Measurements from ENCODE around the gene RAB11FIP4. TPM values are rescaled to one million over a fixed set of nuclear protein-coding genes. Genes with fewer than 3 reads are reported as not detected.
A peak's percentile ranks its signal among the peaks of the same experiment; 100 is the strongest.

The RAB11FIP4 gene
- total RNA-seq, 2 experiments from 2014 or later, result 38.6 to 41.1 TPM

DNA sequence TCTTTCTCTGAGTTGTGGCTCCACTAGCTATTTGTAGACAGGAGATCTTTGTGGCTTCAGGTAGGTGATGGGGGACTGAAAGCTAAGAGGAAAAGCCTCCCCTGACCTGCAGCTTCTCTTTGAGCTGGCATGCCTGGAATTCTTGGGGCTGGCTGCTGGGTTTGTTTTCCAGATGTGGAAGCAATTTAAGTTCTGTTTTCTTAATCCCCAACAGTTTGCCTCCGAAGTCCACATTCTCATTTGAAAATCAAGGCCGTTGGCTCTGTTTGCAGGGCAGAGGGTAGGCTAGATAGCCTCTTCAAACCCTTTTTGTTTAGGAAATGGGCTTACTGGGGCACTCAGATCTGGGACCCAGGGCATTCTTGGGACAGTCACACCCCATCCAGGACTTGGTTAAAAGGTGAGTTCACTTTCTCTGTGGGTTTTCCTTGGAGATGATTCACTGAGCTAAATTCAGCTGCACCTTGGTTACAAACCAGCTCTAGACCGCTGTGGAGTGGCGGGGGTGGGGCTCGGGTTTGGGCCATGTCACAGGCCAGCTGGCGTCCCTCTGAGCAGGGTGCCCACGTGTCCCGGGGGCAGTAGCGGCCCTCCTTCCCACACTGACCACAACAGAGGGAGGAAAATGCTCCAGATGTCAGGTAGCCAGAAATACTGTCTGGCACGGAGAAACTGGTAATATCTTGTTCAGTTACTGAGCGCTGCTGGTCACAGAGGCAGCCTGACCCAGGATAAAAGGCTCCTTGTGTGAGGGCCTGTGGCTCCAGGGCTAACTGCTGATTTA, 108.5 kb downstream of the RAB11FIP4 start:
- no peak overlapping the region for H3K4me3 Mint-ChIP-seq
- DNase-seq, result no peak
- no peak overlapping the region for H3K27ac Mint-ChIP-seq
- H3K4me1 Mint-ChIP-seq, result peaks cover 34% of the 10 kb centered on the region
- no peaks in the 10 kb centered on the region for H3K27me3 Mint-ChIP-seq
- peaks cover 4% of the 10 kb centered on the region for H3K36me3 Mint-ChIP-seq (ENCODE audit: low read depth)
- H3K9me3 Mint-ChIP-seq, result no peaks in the 10 kb centered on the region
- POLR2A ChIA-PET, result interaction anchor here (3.6 kb wide), 1 partner anchor 10 kb away, joined by 42 read pairs; no protein-coding TSS in a partner anchor
- CTCF ChIA-PET, result interaction anchor here (3.1 kb wide), 1 partner anchor 9 kb away, joined by 23 read pairs; no protein-coding TSS in a partner anchor

DNA sequence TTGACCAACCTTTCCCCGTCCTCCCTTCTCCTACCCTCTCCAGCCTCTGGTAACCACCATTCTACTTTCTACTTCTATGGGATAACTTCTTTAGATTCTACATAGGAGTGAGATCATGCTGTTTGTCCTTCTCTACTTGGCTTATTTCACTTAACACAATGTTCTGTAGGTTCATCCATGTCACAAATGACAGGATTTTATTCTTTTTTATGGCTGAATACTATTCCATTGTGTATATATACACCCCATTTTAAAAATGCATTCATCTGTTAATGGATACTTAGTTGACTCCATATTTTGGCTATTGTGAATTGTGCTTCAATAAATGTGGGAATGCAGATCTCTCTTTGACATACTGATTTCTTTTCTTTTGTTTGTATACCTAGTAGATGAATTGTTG, 115.0 kb downstream of the RAB11FIP4 start:
- H3K9me3 Mint-ChIP-seq, result no peaks in the 10 kb centered on the region
- H3K27me3 Mint-ChIP-seq, result no peaks in the 10 kb centered on the region
- no peak for DNase-seq
- CTCF ChIA-PET, result no interaction called here
- POLR2A ChIA-PET, result interaction anchor here (1.8 to 2.4 kb wide), 2 partner anchors 12 to 18 kb away, joined by 9 to 17 read pairs; no protein-coding TSS in a partner anchor
- peaks cover 4% of the 10 kb centered on the region for H3K36me3 Mint-ChIP-seq (ENCODE audit: low read depth)
- peaks cover 51% of the 10 kb centered on the region for H3K4me1 Mint-ChIP-seq
- H3K4me3 Mint-ChIP-seq, result no peak overlapping the region
- H3K27ac Mint-ChIP-seq, result peak overlapping the region; percentile 50

DNA sequence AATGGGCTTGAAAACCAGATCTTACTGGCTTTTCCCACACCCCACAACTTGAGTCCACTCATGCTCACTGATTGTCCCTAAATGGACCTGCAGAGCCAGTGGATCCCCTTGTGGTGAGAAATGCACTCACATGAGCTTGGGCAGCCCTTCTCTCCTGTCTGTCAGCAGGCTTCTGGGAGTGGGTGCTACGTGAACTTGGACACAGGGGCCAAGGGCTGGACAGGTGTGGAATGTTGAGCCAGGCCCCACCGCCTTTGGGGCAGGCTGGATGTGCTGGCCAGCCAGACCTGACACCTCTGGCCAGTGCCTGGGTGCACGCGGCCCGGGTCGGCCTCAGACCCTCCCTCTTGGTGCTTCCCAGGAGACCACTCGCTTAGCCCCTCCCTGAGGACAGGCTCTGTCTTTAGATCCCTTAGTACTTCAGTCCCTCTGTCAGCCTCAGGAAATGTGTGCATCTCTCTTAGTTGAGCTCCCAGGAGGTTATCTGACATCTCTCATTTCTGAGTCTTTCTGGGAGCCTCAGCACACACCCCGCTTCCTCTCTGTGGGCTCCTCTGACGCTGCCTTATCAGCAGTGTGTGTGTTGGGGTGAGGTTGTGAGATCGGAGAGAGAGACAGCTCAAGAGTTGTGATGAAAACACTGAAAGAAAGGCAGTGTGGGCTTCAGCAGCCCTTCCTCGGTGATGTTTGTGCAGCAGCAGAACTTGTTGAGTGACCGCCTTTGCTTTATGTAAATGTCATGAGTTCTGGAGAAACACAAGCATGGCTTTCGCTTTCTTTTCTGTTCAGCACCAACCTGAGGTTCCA, 117.0 kb downstream of the RAB11FIP4 start:
- Mint-ChIP-seq H3K4me1 (peaks cover 51% of the 10 kb centered on the region), H3K27me3 (no peaks in the 10 kb centered on the region), H3K4me3 (peak overlapping the region; percentile 77), H3K36me3 (ENCODE audit: low read depth) (peaks cover 4% of the 10 kb centered on the region), H3K27ac (peak overlapping the region; percentile 100), H3K9me3 (no peaks in the 10 kb centered on the region)
- ChIA-PET POLR2A (interaction anchor here (0.7 to 8.4 kb wide), 18 partner anchors 9 to 198 kb away, joined by 3 to 314 read pairs (median 6); partner anchors contain the start of gene EVI2B), CTCF (interaction anchor here (0.7 to 3.3 kb wide), 12 partner anchors 10 to 72 kb away, joined by 3 to 58 read pairs (median 6); no protein-coding TSS in a partner anchor)
- peak; percentile 87 for DNase-seq

DNA sequence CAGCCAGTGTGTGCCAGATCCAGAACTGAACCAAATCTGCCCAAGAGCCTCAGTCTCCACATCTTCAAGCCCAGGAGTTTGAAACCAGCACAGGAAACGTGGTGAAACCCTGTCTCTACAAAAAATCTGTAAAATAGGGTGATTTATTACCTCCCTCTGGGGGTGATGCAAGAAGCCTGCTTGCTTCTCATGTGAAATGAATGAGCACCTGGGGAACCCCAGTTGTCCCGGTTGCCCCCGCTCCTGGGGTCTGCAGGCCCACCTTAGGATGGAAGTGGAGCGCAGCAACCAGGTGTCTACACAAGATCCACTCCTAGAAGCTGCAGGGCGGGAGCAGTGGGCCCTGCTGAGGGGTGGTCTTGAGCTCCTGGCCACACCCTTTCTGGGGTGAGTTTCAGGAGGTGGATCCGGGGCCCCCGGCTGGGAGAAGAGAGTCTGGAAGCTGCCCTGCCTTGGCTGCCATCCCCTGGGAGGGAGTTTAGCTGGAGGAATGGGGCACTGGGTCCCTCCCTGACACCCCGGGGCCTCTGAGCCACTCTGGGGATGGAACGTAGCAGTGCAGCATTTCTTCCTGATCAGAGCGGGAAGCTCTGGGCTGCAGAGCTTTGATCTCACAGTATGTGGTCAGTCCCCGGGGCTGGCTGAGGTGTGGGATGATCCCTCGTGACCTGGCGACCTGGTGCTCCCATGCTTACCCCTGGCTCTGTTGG, 117.8 kb downstream of the RAB11FIP4 start:
- Mint-ChIP-seq H3K4me3 (peak overlapping the region; percentile 77), H3K27me3 (no peaks in the 10 kb centered on the region), H3K9me3 (no peaks in the 10 kb centered on the region), H3K4me1 (peaks cover 51% of the 10 kb centered on the region), H3K36me3 (ENCODE audit: low read depth) (peaks cover 4% of the 10 kb centered on the region), H3K27ac (peak overlapping the region; percentile 100)
- DNase-seq, result peak; percentile 41
- CTCF ChIA-PET, result interaction anchor here (0.9 to 3.3 kb wide), 15 partner anchors 10 to 120 kb away, joined by 3 to 58 read pairs (median 5); no protein-coding TSS in a partner anchor
- POLR2A ChIA-PET, result interaction anchor here (0.6 to 8.4 kb wide), 23 partner anchors 8 to 199 kb away, joined by 3 to 314 read pairs (median 6); partner anchors contain the start of gene EVI2B

DNA sequence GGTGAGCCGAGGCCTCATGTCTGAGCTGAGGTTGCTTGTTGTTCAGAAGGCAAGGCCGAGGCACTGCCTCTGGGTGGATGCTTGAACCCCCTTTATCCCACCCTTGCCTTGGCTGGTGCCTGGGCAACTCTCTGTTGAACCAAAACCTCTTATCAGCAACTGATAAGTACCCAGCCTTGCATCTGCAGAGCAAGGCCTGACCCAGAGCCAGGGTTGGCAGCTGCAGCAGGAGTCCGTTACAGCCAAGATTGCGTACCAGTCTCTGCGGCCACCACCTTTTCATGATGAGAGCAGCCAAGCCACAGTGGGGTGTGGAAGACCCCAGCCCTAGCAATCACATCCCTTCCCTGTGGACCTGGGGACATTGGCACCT, 118.3 kb downstream of the RAB11FIP4 start:
- Mint-ChIP-seq H3K4me1 (peaks cover 52% of the 10 kb centered on the region), H3K27ac (peak overlapping the region; percentile 100), H3K4me3 (peak overlapping the region; percentile 77), H3K27me3 (no peaks in the 10 kb centered on the region), H3K36me3 (ENCODE audit: low read depth) (peaks cover 4% of the 10 kb centered on the region), H3K9me3 (no peaks in the 10 kb centered on the region)
- DNase-seq, result no peak
- POLR2A ChIA-PET, result interaction anchor here (0.6 to 8.4 kb wide), 17 partner anchors 8 to 200 kb away, joined by 3 to 314 read pairs (median 7); partner anchors contain the start of gene EVI2B
- CTCF ChIA-PET, result interaction anchor here (0.6 to 3.3 kb wide), 11 partner anchors 9 to 120 kb away, joined by 3 to 58 read pairs (median 8); no protein-coding TSS in a partner anchor

DNA sequence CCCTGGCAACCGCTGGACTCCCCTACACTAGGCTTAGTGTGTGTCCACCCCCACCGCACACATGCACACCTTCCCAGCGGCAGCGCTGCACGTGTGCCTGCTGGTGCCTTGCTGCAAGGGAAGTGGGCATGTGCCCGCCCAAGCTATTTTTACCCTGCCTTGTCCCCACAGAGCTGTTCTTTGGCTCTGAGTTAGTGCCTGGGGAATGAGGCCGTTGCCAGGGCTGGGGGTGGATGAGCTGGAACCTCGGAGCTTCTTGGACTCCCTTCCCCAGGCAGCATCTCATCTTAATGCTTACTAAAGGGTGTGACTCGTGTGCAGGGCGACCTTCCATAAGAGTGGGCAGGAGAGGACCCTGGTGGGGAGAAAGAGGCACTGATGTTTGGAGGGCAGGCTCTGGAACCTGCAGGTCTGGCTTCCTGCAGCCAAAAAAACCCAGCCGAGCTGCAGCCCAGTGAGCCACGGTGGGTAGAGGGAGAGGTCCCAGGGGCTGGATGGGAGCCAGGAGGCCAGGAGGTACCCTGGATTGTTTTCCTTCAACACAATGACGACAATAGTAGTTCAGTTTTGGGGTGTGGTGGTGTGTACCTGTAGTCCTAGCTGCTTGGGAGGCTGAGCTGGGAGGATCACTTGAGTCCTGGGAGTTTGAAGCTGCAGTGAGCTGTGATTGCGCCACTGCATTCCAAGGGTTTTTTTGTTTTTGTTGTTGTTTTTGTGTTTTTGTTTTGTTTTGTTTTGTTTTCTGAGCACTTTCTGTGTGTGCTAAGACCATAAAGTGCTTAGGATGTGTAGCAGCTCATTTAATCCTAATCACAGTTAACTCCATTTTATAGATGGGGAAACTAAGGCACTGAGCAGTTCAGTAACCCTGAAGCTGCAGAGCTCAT, 119.1 kb downstream of the RAB11FIP4 start:
- DNase-seq, result no peak
- peaks cover 49% of the 10 kb centered on the region for H3K4me1 Mint-ChIP-seq
- H3K4me3 Mint-ChIP-seq, result peak overlapping the region; percentile 77

DNA sequence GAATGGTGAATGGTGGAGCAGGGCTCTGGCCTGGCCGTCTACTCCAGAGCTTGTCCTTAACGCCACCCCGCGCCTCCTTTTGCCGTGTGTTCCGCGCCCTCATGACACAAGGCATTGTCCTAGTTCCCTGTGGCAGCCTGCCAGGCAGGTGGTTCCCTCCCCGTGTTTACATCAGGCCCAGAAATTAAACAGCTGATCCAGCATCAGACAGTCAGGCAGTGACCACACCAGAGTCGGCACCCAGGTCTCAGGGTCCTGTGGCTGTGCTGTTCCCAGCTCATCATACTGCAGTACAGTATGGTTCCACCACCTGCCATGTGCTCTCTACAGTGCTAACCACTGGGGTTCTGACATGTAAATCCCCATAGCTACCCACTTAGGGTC, 119.7 kb downstream of the RAB11FIP4 start:
- H3K4me1 Mint-ChIP-seq, result peaks cover 49% of the 10 kb centered on the region

More for the DNA sequence above, 119.1 kb downstream of the RAB11FIP4 start:
- POLR2A ChIA-PET, result interaction anchor here (1.0 to 8.4 kb wide), 8 partner anchors 11 to 198 kb away, joined by 3 to 314 read pairs (median 10); partner anchors contain the start of gene EVI2B
- peaks cover 4% of the 10 kb centered on the region for H3K36me3 Mint-ChIP-seq (ENCODE audit: low read depth)
- H3K9me3 Mint-ChIP-seq, result no peaks in the 10 kb centered on the region
- H3K27ac Mint-ChIP-seq, result peak overlapping the region; percentile 100
- no peaks in the 10 kb centered on the region for H3K27me3 Mint-ChIP-seq
- CTCF ChIA-PET, result interaction anchor here (0.6 to 3.3 kb wide), 9 partner anchors 8 to 121 kb away, joined by 3 to 58 read pairs (median 8); no protein-coding TSS in a partner anchor

DNA sequence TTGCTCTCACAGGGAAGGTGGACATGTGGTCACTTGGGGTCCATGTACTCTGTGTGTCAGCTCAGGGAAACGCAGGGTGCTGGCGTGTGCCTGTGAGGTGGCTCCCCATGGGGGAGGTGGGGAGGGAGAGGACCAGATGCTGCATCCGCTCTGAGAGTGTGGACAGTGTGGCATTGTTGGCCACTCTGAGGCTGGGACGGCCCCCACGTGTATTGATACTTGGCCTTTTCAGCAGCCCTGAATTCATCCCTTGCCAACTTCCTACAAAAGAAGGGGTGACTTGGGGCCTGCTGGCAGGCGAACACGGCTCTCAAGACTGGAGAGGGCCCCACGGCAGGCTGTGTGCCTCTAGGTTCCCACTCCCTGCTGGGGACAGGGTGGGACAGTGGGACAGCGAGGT, 120.1 kb downstream of the RAB11FIP4 start:
- CTCF ChIA-PET, result interaction anchor here (3.3 kb wide), 1 partner anchor 75 kb away, joined by 18 read pairs; no protein-coding TSS in a partner anchor
- no peaks in the 10 kb centered on the region for H3K27me3 Mint-ChIP-seq
- H3K9me3 Mint-ChIP-seq, result no peaks in the 10 kb centered on the region
- peaks cover 47% of the 10 kb centered on the region for H3K4me1 Mint-ChIP-seq
- POLR2A ChIA-PET, result interaction anchor here (1.2 to 8.4 kb wide), 5 partner anchors 11 to 195 kb away, joined by 3 to 314 read pairs (median 21); no protein-coding TSS in a partner anchor
- peaks cover 1% of the 10 kb centered on the region for H3K36me3 Mint-ChIP-seq (ENCODE audit: low read depth)
- no peak for DNase-seq
- no peak overlapping the region for H3K4me3 Mint-ChIP-seq
- no peak overlapping the region for H3K27ac Mint-ChIP-seq

More for the DNA sequence above, 119.7 kb downstream of the RAB11FIP4 start:
- DNase-seq, result no peak
- no peaks in the 10 kb centered on the region for H3K9me3 Mint-ChIP-seq
- peak overlapping the region; percentile 100 for H3K27ac Mint-ChIP-seq
- no peaks in the 10 kb centered on the region for H3K27me3 Mint-ChIP-seq
- ChIA-PET POLR2A (interaction anchor here (1.4 to 8.4 kb wide), 5 partner anchors 11 to 198 kb away, joined by 3 to 314 read pairs (median 21); partner anchors contain the start of gene EVI2B), CTCF (interaction anchor here (2.1 to 3.3 kb wide), 3 partner anchors 14 to 122 kb away, joined by 8 to 18 read pairs (median 17); no protein-coding TSS in a partner anchor)
- H3K36me3 Mint-ChIP-seq (ENCODE audit: low read depth), result peaks cover 4% of the 10 kb centered on the region
- H3K4me3 Mint-ChIP-seq, result no peak overlapping the region

DNA sequence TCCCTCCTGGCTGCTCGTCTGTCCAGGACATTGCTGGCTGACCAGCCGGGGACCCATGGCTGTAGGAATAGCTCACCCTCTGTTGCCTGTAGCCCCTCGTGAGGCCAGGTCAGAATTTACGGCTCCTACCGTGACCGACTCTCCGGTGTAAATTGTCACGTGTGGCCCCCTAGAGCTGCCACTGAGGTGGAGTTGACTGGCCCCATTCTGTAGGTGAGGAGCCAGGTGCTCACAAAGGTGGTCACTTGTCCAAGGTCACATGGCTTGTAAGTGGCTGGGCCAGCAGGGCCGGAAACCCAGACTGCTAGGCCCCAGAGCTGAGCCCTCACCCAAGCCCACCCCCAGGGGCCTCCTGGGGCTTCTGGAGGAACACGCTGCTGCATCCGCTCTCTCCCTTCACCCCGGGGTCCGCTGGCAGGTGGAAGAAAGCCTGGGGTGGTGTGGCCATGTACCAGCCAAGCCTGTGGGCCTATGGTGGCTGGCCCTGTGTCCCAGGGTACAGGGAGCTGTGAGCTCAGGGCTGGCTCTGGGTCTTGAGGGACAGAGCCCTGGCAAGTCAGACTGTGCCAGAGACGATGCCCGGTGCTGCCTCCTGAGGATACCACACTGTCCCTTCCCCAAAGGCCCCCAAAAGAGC, 120.7 kb downstream of the RAB11FIP4 start:
- POLR2A ChIA-PET, result interaction anchor here (1.2 to 8.4 kb wide), 5 partner anchors 10 to 198 kb away, joined by 3 to 314 read pairs (median 21); partner anchors contain the start of gene EVI2B
- peaks cover 43% of the 10 kb centered on the region for H3K4me1 Mint-ChIP-seq

DNA sequence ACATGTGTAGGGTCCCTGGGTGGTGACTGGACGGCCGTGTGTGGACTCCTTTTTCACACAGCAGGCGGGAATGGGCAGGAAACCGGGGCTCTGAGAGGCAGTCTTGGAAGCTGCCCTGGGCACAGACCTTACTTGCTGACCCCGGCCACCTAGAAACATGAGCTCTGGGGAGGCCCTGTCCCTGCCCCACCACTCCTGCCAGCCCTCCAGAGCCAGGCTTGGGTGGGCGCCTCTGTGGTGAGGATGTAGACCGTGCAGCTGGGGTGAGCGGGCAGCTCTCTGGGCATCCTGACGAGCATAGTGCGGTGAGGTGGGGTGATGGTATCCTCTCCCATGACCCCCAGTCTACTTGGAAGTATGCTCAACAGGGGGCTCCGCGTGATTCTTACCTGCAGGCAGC, 121.3 kb downstream of the RAB11FIP4 start:
- ChIA-PET CTCF (no interaction called here), POLR2A (interaction anchor here (1.2 to 8.4 kb wide), 3 partner anchors 22 to 199 kb away, joined by 3 to 314 read pairs (median 3); partner anchors contain the start of gene EVI2B)
- Mint-ChIP-seq H3K36me3 (ENCODE audit: low read depth) (peaks cover 3% of the 10 kb centered on the region), H3K9me3 (no peaks in the 10 kb centered on the region), H3K27ac (no peak overlapping the region), H3K27me3 (no peaks in the 10 kb centered on the region), H3K4me3 (no peak overlapping the region), H3K4me1 (peaks cover 40% of the 10 kb centered on the region)
- DNase-seq, result no peak

More for the DNA sequence above, 120.7 kb downstream of the RAB11FIP4 start:
- Mint-ChIP-seq H3K27me3 (no peaks in the 10 kb centered on the region), H3K27ac (no peak overlapping the region), H3K36me3 (ENCODE audit: low read depth) (no peaks in the 10 kb centered on the region), H3K4me3 (no peak overlapping the region), H3K9me3 (no peaks in the 10 kb centered on the region)
- DNase-seq, result no peak
- CTCF ChIA-PET, result no interaction called here
